ENCODE measurements around the gene SMIM38. TPM values are rescaled to one million over a fixed set of nuclear protein-coding genes. Genes with fewer than 3 reads are reported as not detected.

SMIM38 gene
- total and polyA plus RNA-seq, 2 donors from 2014 or later, result 0.19 to 0.63 TPM

GRCh38 chr11:69114362-69114761 is 41.4 kb upstream of the SMIM38 start:
- FAIRE-seq (no peak), DNase-seq (peak in 1 of 5 donors; percentile 48)
- intact Hi-C loops (cut with DNase I), result no loop called here
- Histone ChIP-seq H3K27me3 (ENCODE audit: control insufficient read depth, insufficient read depth, low read length) (no peaks in the 10 kb centered on the region), H3K9ac (ENCODE audit: low read length in 3 of 3) (peak overlapping the region in 1 of 3 donors; percentile 83), H3K27ac (ENCODE audit: low read depth in 2 of 2, low read length in 2 of 2) (peak overlapping the region; percentile 95), H3K4me3 (ENCODE audit: low read length in 3 of 3) (no peak overlapping the region), H3K36me3 (ENCODE audit: control insufficient read depth in 2 of 3, insufficient read depth in 3 of 3, low read length in 3 of 3) (no peaks in the 10 kb centered on the region), H3K9me3 (ENCODE audit: control insufficient read depth in 2 of 3, insufficient read depth in 1 of 3, low read length in 3 of 3) (peaks cover 0 to 4% (median 0%) of the 10 kb centered on the region in 3 donors), H3K4me1 (ENCODE audit: control insufficient read depth in 2 of 3, insufficient read depth in 2 of 3, low read depth in 1 of 3, low read length in 3 of 3) (peaks cover 3 to 48% (median 26%) of the 10 kb centered on the region in 3 donors)
- no peak for TF ChIP-seq CTCF (IDR thresholded peaks at IDR 0.05; ENCODE audit: borderline replicate concordance, extremely low read depth, insufficient read depth)

- Histone ChIP-seq H3K27ac (ENCODE audit: low read depth in 2 of 2, low read length in 2 of 2) (peak overlapping the region; percentile 95), H3K9ac (ENCODE audit: low read length in 3 of 3) (peak overlapping the region in 1 of 3 donors; percentile 83), H3K9me3 (ENCODE audit: control insufficient read depth in 2 of 3, insufficient read depth in 1 of 3, low read length in 3 of 3) (peaks cover 0 to 7% (median 0%) of the 10 kb centered on the region in 3 donors), H3K4me3 (ENCODE audit: low read length in 3 of 3) (peak overlapping the region in 1 of 3 donors; percentile 8), H3K27me3 (ENCODE audit: control insufficient read depth, insufficient read depth, low read length) (no peaks in the 10 kb centered on the region), H3K4me1 (ENCODE audit: control insufficient read depth in 2 of 3, insufficient read depth in 2 of 3, low read depth in 1 of 3, low read length in 3 of 3) (peaks cover 3 to 48% (median 26%) of the 10 kb centered on the region in 3 donors), H3K36me3 (ENCODE audit: control insufficient read depth in 2 of 3, insufficient read depth in 3 of 3, low read length in 3 of 3) (no peaks in the 10 kb centered on the region)
- no peak for FAIRE-seq
- no peak for TF ChIP-seq CTCF (IDR thresholded peaks at IDR 0.05; ENCODE audit: borderline replicate concordance, extremely low read depth, insufficient read depth)
- intact Hi-C loops (cut with DNase I), result no loop called here
- DNase-seq, result peak in 1 of 5 donors; percentile 54
These were observed 40.8 kb upstream of the SMIM38 start for GRCh38 chr11:69114811-69115523.

GRCh38 chr11:69115586-69116560 is 39.9 kb upstream of the SMIM38 start:
- Histone ChIP-seq H3K27me3 (ENCODE audit: control insufficient read depth, insufficient read depth, low read length) (no peaks in the 10 kb centered on the region), H3K9ac (ENCODE audit: low read length in 3 of 3) (peak overlapping the region in 1 of 3 donors; percentile 83), H3K4me3 (ENCODE audit: low read length in 3 of 3) (no peak overlapping the region), H3K27ac (ENCODE audit: low read depth in 2 of 2, low read length in 2 of 2) (peak overlapping the region; percentile 95), H3K36me3 (ENCODE audit: control insufficient read depth in 2 of 3, insufficient read depth in 3 of 3, low read length in 3 of 3) (no peaks in the 10 kb centered on the region), H3K4me1 (ENCODE audit: control insufficient read depth in 2 of 3, insufficient read depth in 2 of 3, low read depth in 1 of 3, low read length in 3 of 3) (peaks cover 3 to 48% (median 33%) of the 10 kb centered on the region in 3 donors), H3K9me3 (ENCODE audit: control insufficient read depth in 2 of 3, insufficient read depth in 1 of 3, low read length in 3 of 3) (peaks cover 0 to 7% (median 0%) of the 10 kb centered on the region in 3 donors)
- TF ChIP-seq CTCF (IDR thresholded peaks at IDR 0.05; ENCODE audit: borderline replicate concordance, extremely low read depth, insufficient read depth), result no peak
- DNase-seq (peak in 2 of 5 donors; percentile 82 to 95), FAIRE-seq (no peak)
- intact Hi-C loops (cut with DNase I), result no loop called here

All from kidney (tissue), 14 donors.